Skeletal muscle cell (primary cell): ENCODE results near the gene NFIA.
A peak's percentile ranks its signal among the peaks of the same experiment; 100 is the strongest.

Experiments used
- DNase-seq: peaks from one replicate; pipeline ENCODE4 v3.0.0-alpha.2; 2010; ENCODE audit warnings: low read depth
- H3K4me3 ChIP-seq: 2 replicates; pipeline ENCODE4 v1.5.1; 2011; ENCODE audit warnings: low read depth, mild to moderate bottlenecking, control low read depth, low read length, moderate library complexity

The NFIA gene

DNA sequence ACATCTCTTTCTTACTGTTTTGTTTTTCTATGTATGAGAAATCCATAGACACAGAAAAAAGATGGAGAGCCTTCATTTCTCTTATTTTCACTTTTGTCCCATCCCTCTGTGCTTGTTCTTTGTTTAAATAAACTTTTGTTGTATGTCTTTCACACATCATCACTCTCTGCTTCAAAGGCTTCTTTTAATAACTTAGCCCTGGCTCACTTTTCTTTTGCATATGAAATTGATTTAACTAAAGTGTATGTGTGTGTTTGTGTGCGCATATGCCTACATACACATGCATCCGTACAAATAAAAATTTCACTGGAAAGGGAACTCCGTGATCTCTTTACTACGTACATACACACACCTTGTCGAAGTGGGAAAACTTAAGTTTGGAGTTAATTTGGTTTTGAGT is 168.6 kb downstream of the NFIA start:
- no peak for DNase-seq

DNA sequence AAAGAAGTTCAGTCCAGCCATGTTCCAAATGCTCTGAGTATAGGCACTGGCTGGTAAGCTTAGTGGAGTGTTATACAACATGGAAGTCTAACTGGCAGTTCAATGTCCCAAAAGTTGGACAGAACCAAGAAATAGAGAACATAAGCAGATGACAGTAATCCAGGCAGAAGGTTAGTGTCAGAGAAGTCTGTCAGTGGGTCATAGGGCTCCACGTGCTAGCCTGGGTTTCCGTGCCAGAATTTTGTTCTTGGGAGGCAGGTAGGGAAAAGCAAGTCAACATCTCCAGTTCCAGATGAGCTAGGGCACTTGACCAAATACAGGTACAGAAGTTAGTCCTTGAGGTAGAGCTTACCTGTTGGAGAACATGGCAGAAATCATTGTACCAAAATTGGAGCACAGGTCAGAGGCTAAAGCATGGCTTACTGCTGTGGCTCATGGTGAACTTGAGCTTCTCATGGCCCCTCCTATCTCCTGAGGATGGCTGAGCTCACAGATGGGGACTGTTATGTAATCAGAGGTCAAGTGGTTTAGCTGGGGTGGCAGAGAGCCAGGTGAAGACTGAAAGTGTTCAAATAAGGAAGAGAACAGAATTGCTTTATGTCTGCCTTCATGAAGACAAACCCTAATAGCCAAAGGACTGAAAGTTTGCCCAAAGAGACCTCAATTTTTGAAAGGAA is 170.8 kb downstream of the NFIA start:
- no peak overlapping the region for H3K4me3 ChIP-seq
- peak; percentile 63 for DNase-seq

More for the DNA sequence above, 168.6 kb downstream of the NFIA start:
- H3K4me3 ChIP-seq, result no peak overlapping the region

DNA sequence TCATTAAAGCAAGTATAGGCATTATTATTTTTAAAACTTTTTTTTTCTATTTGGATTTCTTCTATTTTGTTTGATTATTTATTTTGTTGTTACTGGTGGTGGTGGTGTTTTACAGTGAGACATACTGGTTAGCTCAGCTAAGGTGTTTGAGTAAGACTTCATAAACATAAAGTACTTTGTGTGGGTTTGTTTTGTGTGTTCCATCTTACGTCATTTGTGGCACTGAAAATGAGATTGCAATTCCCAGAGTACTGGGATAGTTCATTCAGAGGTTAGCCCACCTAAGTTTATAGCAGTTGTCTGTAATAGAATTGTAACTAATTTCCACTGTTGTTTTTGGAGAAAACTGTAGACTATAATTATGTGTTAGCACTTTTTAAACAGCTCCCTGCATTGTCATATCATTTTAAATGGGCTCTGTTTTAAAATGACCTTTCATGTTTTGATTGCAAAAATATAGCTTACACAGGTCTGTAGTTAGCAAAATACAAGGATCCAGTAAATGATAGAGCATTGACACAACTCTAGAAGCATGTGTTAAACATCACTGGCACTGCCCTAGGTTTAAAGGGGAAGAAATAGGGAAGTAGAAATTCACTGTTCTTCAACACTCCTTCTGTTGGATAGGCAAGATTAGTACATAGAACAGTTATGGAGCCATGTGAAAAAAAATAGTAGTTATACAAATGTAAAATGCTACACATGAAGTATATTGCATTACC is 171.7 kb downstream of the NFIA start:
- no peak overlapping the region for H3K4me3 ChIP-seq
- no peak for DNase-seq

DNA sequence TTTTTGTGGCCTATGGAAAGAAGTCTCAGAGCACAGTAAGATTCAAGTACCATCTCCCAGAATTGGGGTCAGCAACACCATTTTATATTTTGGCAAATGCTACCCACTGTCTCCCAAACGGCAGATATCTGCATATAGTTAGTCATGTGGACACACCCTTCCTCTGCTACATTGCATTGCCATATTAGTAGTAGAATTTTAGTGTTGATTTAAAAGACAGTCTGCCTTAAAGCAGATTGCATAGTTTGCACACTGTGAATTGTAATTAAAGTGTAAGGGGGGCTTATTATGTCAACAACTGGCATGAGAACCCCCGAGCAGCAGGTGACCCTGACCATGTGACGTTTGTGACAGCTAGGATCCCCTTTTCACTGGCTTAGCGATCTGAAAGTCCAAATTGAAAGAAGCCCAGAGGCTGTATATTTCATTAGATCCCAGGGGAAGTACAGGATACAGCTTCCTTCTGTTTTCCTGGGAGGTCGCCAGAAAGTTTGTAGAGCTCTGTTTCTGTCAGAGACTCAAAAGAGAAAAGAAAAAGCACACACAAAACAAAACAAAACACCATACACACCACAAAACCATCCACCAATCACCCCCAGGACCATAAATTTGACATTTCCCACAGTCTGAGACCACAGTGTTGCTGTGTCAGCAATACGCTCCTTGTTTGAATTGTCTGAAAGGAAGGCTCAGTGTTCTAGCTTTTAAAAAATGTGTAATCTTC is 172.4 kb downstream of the NFIA start:
- peak; percentile 50 for DNase-seq
- peak overlapping the region; percentile 33 for H3K4me3 ChIP-seq

DNA sequence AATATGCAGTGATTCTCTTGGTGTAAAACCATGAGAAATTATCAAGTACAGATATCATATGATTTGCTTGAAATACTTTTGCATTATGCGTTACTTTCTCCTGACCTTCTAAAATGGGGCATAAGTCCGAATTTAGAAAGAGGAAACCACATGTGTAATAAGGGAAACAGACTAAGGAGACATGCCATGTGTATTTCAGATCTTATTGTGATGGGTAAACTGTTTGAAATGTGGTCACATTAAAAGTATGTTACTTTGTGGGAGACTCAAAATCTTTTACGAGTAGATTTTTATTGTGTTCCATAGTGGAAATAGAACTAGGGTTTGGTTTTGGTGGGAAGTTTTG is 173.0 kb downstream of the NFIA start:
- H3K4me3 ChIP-seq, result peak overlapping the region; percentile 33
- DNase-seq, result no peak

DNA sequence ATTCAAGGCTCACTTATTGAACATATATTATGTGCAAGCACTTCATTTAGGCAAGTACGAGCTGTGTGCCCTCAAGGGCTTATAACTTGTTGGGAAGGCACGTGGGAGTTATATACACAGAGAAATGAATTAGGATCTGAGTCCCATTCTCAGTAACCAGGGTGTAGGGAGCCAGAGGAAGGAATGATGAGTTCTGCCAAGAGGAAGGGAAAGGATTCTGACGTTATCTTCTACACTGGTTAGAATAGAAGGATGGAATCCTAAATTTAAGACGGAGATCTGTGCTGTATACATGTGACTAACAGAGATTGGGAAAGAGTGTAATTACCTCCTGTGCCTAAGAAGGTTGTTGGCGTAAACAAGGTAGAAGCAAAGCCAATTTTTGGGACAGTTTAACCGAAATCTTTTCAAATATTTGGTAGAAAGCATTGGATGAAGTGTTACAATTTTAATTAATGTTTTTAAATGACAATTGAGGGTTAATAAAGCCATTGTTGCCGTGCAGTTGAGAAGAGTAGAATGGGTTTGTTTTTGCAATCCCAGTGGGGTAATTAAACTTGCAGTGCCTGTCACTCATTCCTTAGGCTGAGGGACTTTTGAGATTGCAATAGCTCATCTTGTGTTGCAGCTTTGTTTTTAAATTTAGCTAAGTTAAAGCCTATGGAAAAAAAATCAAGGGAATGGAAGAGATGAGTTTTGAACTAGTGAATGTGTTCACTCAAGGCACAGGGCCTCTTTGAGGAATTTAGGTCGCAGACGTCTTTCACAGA is 177.2 kb downstream of the NFIA start:
- no peak for DNase-seq
- no peak overlapping the region for H3K4me3 ChIP-seq

DNA sequence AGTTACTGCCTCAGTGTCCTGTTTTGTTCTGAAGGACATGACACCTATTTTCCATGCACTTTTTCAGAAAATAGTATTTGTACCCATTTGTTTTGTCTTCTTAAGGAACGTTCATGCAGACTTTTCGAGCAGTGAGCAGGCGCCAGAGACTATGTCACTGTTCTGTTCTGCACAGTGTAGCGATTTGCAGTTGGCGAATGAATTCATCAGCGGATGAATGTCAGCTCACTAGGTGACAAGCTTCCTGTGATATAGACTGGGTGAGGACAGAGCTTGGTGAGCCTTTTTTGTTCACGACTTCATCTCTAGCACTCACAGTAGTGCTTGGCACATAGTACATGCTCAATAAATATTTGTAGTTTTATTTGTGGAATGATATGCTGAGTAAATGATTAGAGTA is 177.8 kb downstream of the NFIA start:
- no peak for DNase-seq
- H3K4me3 ChIP-seq, result no peak overlapping the region

DNA sequence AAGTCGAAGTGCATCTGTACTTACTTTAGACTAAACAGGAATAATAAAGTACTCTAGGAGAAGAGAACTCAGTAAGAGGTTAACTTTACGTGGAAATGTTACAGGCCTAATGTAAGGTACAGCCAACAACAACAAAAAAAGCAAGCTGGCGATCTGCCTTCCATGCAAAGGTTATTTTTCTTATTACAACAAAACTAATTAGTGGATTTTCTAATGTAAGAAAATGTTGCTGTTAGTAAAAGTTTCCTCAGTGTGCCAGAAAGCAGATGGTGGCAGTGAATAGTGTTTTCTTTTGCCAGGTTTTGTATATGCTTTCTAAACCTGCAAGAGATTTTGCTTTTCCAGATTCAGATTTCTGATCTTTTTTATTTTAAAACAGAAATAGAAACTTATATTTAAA is 179.2 kb downstream of the NFIA start:
- H3K4me3 ChIP-seq, result no peak overlapping the region
- DNase-seq, result no peak

DNA sequence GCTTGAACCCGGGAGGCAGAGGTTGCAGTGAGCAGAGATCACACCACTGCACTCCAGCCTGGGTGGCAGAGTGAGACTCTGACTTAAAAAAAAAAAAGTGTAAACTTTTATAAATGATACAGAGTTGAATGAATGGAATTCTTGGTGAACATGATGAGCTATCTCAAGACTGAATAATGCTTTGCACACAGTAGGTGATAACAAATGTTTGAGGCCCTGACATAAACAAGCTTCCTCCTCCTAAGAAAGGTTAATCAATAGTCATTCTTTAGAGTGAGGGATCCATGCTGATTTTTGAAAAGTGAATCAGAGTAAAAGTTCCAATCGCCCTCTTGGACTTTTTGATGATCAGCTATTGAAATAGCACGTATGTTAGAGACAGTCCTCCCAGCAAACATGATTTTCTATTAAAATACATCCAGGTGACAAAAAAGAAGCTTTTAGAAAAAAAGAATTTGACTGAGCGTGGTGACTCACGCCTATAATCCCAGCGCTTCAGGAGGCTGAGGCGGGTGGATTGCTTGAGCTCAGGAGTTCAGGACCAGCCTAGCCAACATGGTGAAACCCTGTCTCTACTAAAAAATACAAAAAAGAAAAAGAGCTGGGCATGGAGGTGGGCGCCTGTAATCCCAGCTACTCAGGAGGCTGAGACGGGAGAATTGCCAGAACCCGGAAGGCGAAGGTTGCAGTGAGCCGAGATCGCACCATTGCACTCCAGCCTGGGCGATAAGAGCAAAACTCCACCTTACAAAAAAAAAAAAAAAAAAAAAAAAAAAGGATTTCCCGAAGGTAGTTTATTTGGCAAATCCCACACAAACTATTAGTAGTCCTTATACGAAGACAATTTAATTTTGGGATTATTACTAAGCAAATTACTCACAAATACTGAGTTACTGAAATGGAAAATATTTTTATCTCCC is 181.8 kb downstream of the NFIA start:
- no peak overlapping the region for H3K4me3 ChIP-seq
- no peak for DNase-seq

DNA sequence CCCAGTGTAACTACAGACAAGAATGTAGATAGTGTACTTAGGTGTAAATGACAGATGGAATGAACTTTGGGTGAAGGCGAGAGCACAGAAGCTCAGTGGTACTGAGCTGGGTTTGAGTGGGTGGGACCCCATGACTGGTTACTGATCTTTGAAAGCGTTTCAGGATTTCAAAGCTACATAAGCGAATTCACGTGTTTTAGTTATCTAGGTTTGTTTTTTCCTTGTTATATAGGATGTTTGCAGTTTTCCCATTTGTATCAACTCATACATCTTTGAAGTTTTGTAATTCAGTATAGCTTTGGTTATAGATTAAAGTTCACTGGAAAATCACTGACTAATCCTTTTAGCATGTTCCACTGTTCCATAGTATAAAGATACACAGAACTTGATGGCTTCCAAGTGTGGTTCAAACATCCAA is 182.5 kb downstream of the NFIA start:
- DNase-seq, result no peak
- no peak overlapping the region for H3K4me3 ChIP-seq

DNA sequence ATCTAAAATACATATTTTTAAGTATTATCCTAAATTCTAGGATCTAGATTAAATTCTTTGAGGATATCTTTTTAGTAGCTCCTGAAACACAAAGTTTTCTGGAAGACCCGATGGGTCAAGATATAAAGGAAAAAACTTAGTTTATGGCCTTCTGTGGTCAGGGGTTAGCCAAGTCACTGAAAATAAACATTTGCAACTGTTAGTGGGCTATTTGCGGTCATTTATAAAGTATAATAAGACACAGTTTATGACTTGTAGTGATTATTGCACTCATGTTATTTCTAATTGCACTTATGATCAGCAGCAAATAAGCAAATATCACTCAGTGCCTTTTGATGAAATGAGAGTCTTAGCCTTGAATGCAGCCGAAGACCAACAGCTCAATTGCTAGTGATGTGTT is 183.3 kb downstream of the NFIA start:
- no peak overlapping the region for H3K4me3 ChIP-seq
- no peak for DNase-seq

DNA sequence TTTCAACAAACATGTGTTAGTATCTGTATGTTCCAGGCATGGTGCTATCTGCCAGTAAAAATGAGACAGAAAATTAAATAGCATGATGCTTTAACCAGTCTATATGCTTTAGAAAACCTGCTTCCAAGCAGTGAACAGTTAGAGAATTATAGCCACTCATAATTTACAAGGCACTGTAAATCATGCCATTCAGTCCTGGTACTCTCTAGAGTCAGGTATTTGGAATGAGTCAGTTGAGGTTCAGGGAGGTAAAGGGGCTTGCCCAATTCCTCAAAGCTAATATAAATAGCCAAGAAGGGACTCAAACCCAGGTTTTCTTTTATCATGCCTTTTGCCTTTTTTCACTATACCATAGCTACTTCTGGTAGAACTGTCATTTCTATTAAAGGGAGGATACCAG is 184.4 kb downstream of the NFIA start:
- H3K4me3 ChIP-seq, result no peak overlapping the region
- no peak for DNase-seq

DNA sequence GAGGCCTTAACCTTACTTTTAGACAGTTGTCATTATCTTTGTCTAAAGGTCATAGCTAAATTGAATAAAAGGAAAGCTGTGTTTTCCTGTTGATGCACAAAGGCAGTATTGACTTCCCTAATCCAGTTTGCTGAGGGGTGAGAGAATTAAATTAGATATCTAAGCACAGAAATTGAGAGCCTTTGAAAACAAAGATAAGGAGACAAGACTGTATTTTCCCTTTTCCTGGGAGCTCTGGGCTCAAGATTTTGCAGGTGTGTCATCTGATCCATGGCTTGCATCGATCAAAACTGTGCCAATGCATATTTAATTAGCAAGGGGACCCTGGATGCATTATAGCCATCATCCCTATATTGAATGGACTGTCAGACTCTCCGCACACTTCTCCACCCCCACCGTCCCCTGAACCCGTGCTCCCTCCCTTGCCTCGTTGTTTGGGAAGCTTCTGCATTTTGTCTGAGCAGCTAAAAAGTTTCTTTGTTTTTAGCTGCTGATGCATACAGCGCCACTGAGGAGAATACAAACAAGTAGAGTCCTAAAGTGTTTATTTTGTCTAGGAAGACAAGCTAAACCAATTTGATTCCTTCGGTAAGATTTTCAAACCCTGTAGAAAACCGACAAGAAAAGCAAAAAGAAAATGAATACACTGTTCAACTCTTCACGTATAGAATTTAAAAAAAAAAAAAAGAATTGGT is 186.3 kb downstream of the NFIA start:
- DNase-seq, result no peak
- H3K4me3 ChIP-seq, result no peak overlapping the region

DNA sequence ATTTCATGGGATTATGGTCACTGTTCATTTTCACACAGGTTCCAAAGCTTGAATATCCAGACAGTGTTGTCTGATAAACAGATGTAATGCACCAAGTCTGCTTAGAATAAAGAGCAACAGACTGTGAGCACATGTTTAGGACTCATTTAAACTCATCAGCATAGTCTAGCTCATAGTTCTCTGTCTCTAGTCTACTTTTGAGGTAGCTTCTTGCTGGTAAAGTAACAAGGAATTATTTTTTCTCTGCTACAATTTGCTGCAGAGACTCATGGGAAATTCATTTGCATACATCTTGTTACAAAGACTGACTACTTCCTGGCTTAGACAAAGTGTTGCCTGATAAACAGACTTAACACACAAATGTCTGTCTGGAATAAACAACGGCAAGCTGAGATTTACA is 187.2 kb downstream of the NFIA start:
- DNase-seq, result no peak
- no peak overlapping the region for H3K4me3 ChIP-seq

DNA sequence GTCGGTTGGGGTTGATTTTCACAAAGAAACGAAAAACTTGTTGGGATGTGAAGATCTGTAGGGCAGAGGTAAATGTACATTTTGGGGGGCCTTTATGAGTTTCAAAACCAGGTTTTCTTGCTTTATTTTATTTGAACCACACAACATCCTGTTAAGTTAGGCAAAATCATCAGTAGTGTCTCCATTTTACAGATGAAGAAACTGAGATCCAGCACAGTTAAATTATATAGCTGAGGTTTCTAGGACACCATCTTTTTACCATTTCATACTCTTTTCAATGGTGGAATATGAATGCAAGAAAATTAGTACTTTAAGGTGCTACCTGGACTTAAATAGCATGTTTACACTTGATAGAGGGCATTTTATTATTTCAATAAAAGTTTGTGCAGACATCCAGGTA is 187.7 kb downstream of the NFIA start:
- H3K4me3 ChIP-seq, result no peak overlapping the region
- DNase-seq, result no peak

DNA sequence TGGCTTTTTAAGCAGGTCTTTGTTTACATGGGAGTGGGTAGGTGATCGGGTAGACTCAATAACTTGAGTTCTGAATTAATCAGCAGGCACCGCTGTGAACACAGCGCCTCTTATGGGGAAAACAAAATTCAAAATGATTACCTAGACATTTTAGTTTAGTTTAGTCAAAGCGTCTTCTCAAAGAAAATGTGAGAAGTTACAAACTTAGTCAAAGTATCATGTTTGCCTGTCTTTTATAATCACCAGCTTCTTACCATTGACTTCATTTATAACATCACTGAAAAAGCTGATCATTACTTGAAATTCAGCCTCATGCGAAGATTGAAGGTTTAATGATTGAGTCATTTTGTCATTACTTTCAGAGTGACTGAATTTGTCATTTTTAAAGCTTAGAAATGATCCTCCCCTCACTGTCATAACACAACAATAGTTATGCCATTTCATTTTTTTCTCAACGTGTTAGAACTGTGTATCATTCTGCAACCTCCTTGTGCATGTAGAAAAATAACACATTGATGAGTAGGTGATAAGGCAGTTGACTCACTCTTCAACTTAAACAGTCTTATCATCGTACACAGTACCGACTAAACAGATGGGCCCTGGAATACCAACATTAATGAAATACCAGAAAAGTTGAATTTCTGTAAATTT is 188.5 kb downstream of the NFIA start:
- H3K4me3 ChIP-seq, result no peak overlapping the region
- DNase-seq, result no peak

DNA sequence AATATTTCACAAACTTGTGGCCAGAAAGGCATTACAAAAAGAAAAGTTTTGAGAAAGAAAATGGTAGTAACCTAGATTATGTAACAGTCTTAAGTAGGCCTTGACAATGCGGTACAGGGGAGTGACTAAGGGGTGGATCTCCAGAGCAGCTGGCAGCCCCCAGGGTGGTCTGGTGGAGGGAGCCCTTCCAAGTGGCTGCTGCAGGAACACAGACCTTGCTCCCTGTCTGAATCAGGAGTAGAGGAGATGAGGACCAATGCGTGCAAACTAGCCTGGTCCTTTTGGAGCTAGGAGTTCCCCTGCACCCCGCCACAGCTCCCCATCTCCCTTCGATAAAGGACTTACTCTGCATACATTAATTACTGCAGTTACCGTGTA is 189.0 kb downstream of the NFIA start:
- no peak for DNase-seq
- no peak overlapping the region for H3K4me3 ChIP-seq

DNA sequence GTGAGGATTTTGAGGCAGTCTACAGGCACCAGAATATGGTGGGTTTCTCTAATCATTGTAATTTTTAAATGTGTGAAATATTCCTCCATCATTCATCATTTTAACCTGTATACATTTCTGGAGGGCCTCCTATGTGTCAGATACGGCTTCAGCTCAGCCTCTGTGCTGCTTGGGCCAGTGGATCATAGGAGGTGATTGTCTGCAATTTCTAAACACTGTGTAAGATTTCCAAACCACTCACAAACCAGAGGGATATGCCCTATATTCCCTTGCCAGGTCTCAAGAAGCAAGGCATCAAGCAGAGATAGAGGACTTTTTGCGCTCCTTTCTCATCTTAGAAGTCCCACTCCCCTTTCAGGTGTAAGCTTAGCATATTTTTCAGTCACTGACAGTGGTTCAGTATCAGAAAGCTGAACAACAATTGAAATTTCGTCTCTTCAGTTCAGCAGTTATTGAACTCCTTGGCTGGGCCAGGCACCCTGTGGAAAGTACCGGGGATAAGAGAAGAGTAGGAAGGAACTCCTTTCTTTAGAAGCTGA is 190.9 kb downstream of the NFIA start:
- DNase-seq, result no peak
- H3K4me3 ChIP-seq, result no peak overlapping the region
